GM12878 (cell line): ENCODE results near the gene MAP3K5. TPM values are rescaled to one million over a fixed set of nuclear protein-coding genes. Genes with fewer than 3 reads are reported as not detected.

Experiments
- ATAC-seq: fragments of 200-7000 bp; cut with Tn5 transposase; 3 replicates; pipeline ENCODE4 v1.9.1; 2020; ENCODE audit warnings: mild to moderate bottlenecking, moderate library complexity
- BruUV-seq: library from RNA; stranded (reverse); fragments of 400-500 nt; replicated peaks from 2 replicates; lab custom pipeline; 2021; lab: Mats Ljungman, UMichigan
- CTCF ChIA-PET: fragments of 300-600 bp; sonication (Branson Sonifier 250); formaldehyde crosslinking; extraction: SDS; loops from one replicate; lab custom pipeline; 2021; ENCODE audit warnings: inconsistent platforms; lab: Yijun Ruan, JAX
- POLR2A ChIA-PET: fragments of 350-600 bp; formaldehyde crosslinking; extraction: SDS; loops from one replicate; lab custom pipeline; 2021; ENCODE audit warnings: inconsistent platforms; lab: Charles Lee
- RAD21 ChIA-PET: fragments of 300-600 bp; sonication (Branson Sonifier 250); formaldehyde crosslinking; loops from one replicate; lab custom pipeline; 2023; ENCODE audit warnings: antibody characterized with exemption; ENCODE audit not compliant: unreplicated experiment; lab: Charles Lee
- SMC1A ChIA-PET: fragments of 300-600 bp; sonication (Branson Sonifier 250); formaldehyde crosslinking; loops from one replicate; lab custom pipeline; 2023; ENCODE audit not compliant: unreplicated experiment, uncharacterized antibody; lab: Charles Lee
- DNase-seq: peaks from one replicate; pipeline ENCODE4 v3.0.0-alpha.2; 2011; ENCODE audit warnings: low read depth, low spot score
- FAIRE-seq: peaks from 3 replicates; lab custom pipeline; 2011; peaks lifted over from hg19 to GRCh38; lab: Jason Lieb, UNC
- H2AFZ ChIP-seq: 2 replicates; pipeline ENCODE4 v1.6.0; 2011; ENCODE audit warnings: low read depth, low read length, control low read depth; ENCODE audit not compliant: control insufficient read depth
- H3K27ac ChIP-seq: 2 replicates; pipeline ENCODE4 v1.5.1; 2011; ENCODE audit warnings: control low read depth; ENCODE audit not compliant: control insufficient read depth, insufficient read depth
- H3K27me3 ChIP-seq, 2 experiments: replicated peaks in 1 of 2; 2 replicates each; pipeline versions ENCODE4 v1.6.0 to v1.6.1; 2011; ENCODE audit warnings: low read length in 1 of 2; ENCODE audit not compliant: control insufficient read depth in 2 of 2, insufficient read depth in 2 of 2
- H3K36me3 ChIP-seq, 2 experiments: 2 replicates each; pipeline ENCODE4 v1.5.1; 2011; ENCODE audit warnings: low read length in 1 of 2; ENCODE audit not compliant: control insufficient read depth in 2 of 2, insufficient read depth in 2 of 2
- H3K4me1 ChIP-seq: 2 replicates; pipeline ENCODE4 v1.6.1; 2011; ENCODE audit warnings: mild to moderate bottlenecking, low read length, moderate library complexity, mixed read lengths; ENCODE audit not compliant: control insufficient read depth, insufficient read depth
- H3K4me2 ChIP-seq: 2 replicates; pipeline ENCODE4 v1.6.0; 2011; ENCODE audit warnings: control low read depth; ENCODE audit not compliant: control insufficient read depth, insufficient read depth
- H3K4me3 ChIP-seq: fragments of 200-600 bp; sonication (generic); 2 replicates; pipeline ENCODE4 v1.5.1; 2016
- H3K79me2 ChIP-seq: 2 replicates; pipeline ENCODE4 v1.6.0; 2011; ENCODE audit warnings: low read length; ENCODE audit not compliant: control insufficient read depth, insufficient read depth
- H3K9ac ChIP-seq: 2 replicates; pipeline ENCODE4 v1.8.0; 2011; ENCODE audit warnings: low read length, control low read depth, mixed read lengths; ENCODE audit not compliant: control insufficient read depth, insufficient read depth
- H3K9me3 ChIP-seq: replicated peaks from 3 replicates; pipeline ENCODE4 v1.5.1; 2011; ENCODE audit warnings: mild to moderate bottlenecking, low read length; ENCODE audit not compliant: control insufficient read depth, insufficient read depth
- H4K20me1 ChIP-seq: 2 replicates; pipeline ENCODE4 v1.6.0; 2011; ENCODE audit not compliant: control insufficient read depth, insufficient read depth
- FOXK2 ChIP-seq: fragments of 450-650 bp; IDR thresholded peaks from 2 replicates; pipeline ENCODE4 v1.6.1; 2017; ENCODE audit warnings: mild to moderate bottlenecking, moderate library complexity
- IRF3 ChIP-seq: fragments of 450-650 bp; IDR thresholded peaks from 2 replicates; pipeline ENCODE4 v1.6.1; 2014; ENCODE audit warnings: mild to moderate bottlenecking
- KLF5 ChIP-seq: fragments of 450-650 bp; IDR thresholded peaks from 2 replicates; pipeline ENCODE4 v1.6.1; 2014; ENCODE audit warnings: mild to moderate bottlenecking; ENCODE audit not compliant: partially characterized antibody
- TCF7 ChIP-seq: IDR thresholded peaks from 2 replicates; pipeline ENCODE4 v1.6.1; 2014; ENCODE audit warnings: antibody characterized with exemption, borderline replicate concordance
- WGBS: methylation state at CpG from one replicate; pipeline ENCODE4 v1.1.6; 2016; ENCODE audit warnings: low lambda C conversion rate; ENCODE audit not compliant: insufficient replicate concordance, insufficient coverage; ENCODE audit errors: missing lambda C conversion rate; 5-methylcytosine and 5-hydroxymethylcytosine counted together
- in situ Hi-C: fragments of 300-500 bp; cut with MboI; formaldehyde crosslinking; loops from 9 replicates; pipeline ENCODE4 v1.14.3; 2018; ENCODE audit warnings: mixed read lengths
- intact Hi-C: fragments of 100-400 bp; cut with micrococcal nuclease; formaldehyde crosslinking; loops from one replicate; pipeline ENCODE4 v1.14.2; 2022; ENCODE audit not compliant: unreplicated experiment
- polyA plus RNA-seq, 11 experiments: library from polyadenylated mRNA; depleted of rRNA in 4 of 11; unstranded in 6 of 11; stranded (reverse) in 5 of 11; fragments of >200 nt; fragmentation: Nextera tagmentation in 4 of 11; fragmentation: Illumina TruSeq in 1 of 11; extraction: Ambion mirVana in 4 of 11; extraction: Trizol in 1 of 11; gene quantifications; 1 replicate in 1 of 11; 2 replicates in 10 of 11; pipeline versions ENCODE4 v1.2.1 to v1.2.3, GENCODE V29; 2011 to 2016; ENCODE audit warnings: inconsistent platforms in 2 of 11, missing spikeins in 2 of 11, low read depth in 1 of 11
- total RNA-seq, 4 experiments: library from RNA; depleted of rRNA in 3 of 4; stranded (reverse); fragments of >200 nt in 3 of 4; fragmentation: Illumina TruSeq in 1 of 4; extraction: Trizol in 1 of 4; gene quantifications; 2 replicates each; pipeline versions ENCODE4 v1.2.1 to v1.2.3, GENCODE V29; 2013 to 2021
- TF ChIP-seq, protein P1 (sequence below), 3 experiments: IDR thresholded peaks in 2 of 3; conservative IDR thresholded peaks in 1 of 3; 2 replicates each; pipeline ENCODE4 v1.5.1; 2011; ENCODE audit warnings: low read depth in 3 of 3, low read length in 3 of 3, mild to moderate bottlenecking in 3 of 3, control low read depth in 2 of 3, moderate library complexity in 2 of 3, inconsistent platforms in 1 of 3, mixed read lengths in 1 of 3; ENCODE audit not compliant: control insufficient read depth in 2 of 3, insufficient read depth in 1 of 3; ENCODE audit errors: extremely low read depth in 1 of 3

The MAP3K5 gene
- total and polyA plus RNA-seq, 10 of the 15 experiments (the other 5 are each of a cell fraction or from before 2014, with no cell fraction given) = 5.4 to 34.3 (median 26.4) TPM

GRCh38 chr6:136576821-136577220, 215.5 kb downstream of the MAP3K5 start:
- SMC1A ChIA-PET = no interaction called here
- Histone ChIP-seq H2AFZ (no peak overlapping the region), H3K36me3 (peaks cover 7 to 59% of the 10 kb centered on the region in 2 experiments)
- in situ Hi-C loops = no loop called here
- TF ChIP-seq KLF5 (no peak), FOXK2 (no peak), TCF7 (no peak), IRF3 (no peak)
- TF ChIP-seq, protein P1, sequence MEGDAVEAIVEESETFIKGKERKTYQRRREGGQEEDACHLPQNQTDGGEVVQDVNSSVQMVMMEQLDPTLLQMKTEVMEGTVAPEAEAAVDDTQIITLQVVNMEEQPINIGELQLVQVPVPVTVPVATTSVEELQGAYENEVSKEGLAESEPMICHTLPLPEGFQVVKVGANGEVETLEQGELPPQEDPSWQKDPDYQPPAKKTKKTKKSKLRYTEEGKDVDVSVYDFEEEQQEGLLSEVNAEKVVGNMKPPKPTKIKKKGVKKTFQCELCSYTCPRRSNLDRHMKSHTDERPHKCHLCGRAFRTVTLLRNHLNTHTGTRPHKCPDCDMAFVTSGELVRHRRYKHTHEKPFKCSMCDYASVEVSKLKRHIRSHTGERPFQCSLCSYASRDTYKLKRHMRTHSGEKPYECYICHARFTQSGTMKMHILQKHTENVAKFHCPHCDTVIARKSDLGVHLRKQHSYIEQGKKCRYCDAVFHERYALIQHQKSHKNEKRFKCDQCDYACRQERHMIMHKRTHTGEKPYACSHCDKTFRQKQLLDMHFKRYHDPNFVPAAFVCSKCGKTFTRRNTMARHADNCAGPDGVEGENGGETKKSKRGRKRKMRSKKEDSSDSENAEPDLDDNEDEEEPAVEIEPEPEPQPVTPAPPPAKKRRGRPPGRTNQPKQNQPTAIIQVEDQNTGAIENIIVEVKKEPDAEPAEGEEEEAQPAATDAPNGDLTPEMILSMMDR (IDR thresholded peaks at IDR 0.05 in 2 of 3, conservative IDR thresholded peaks at IDR 0.05 in 1 of 3; ENCODE audit: control insufficient read depth in 2 of 3, extremely low read depth in 1 of 3, insufficient read depth in 1 of 3, low read depth in 3 of 3, low read length in 3 of 3) = no peak
- TF ChIP-seq, all 136 proteins: peak for 0
- Histone ChIP-seq H3K79me2 (no peaks in the 10 kb centered on the region), H3K4me2 (no peak overlapping the region), H3K27me3 (no peaks in the 10 kb centered on the region), H3K4me3 (no peak overlapping the region), H3K27ac (no peak overlapping the region), H3K4me1 (no peaks in the 10 kb centered on the region), H4K20me1 (no peaks in the 10 kb centered on the region), H3K9me3 (peaks cover 1% of the 10 kb centered on the region; the same call in 2 of the 3 replicates), H3K9ac (no peak overlapping the region)
- RAD21 ChIA-PET = no interaction called here
- no TSS peak for BruUV-seq
- intact Hi-C loops = no loop called here
- POLR2A ChIA-PET = no interaction called here
- ATAC-seq (no peak), DNase-seq (no peak), FAIRE-seq (no peak)
- CTCF ChIA-PET = no interaction called here
- WGBS = 97% methylated on average over 6 of the region's 6 CpGs
